Coronary artery (tissue), 2 donors: ENCODE data around the gene WWC2.

Experiments
- DNase-seq: peaks from one replicate; pipeline ENCODE4 v3.0.0-alpha.2; 2017; ENCODE audit warnings: low spot score
- H3K27ac ChIP-seq, 2 donors: fragments of 200-600 bp; sonication (generic); one replicate each; pipeline ENCODE4 v1.5.1; 2016 to 2019
- H3K4me3 ChIP-seq: fragments of 200-600 bp; sonication (generic); 2 replicates; pipeline ENCODE4 v1.5.1; 2016; ENCODE audit warnings: mild to moderate bottlenecking, moderate library complexity
- CTCF ChIP-seq: fragments of 200-600 bp; sonication (generic); IDR thresholded peaks from one replicate; pipeline ENCODE4 v1.5.1; 2019; ENCODE audit warnings: antibody characterized with exemption

The WWC2 gene

GRCh38 chr4:183171484-183172267 is 72.6 kb downstream of the WWC2 start:
- Histone ChIP-seq H3K4me3 (no peak overlapping the region), H3K27ac (no peak overlapping the region)
- DNase-seq: no peak
- TF ChIP-seq CTCF: no peak

DNA sequence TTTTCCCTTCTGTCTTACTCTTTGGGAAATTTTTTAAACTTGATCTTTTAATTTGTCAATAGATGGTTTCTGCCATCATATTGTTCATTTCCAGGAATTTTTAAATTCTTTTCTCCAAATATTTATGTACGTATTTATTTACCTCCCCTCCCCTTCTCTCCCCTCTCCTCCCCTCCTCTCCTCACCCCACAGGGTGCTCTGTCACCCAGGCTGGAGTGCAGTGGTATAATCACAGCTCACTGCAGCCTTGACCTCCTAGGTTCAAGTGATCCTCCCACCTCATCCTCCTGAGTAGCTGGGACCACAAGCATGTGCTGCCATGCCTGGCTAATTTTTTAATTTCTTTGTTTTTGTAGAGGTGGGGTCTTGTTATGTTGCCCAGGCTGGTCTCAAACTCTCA is 73.8 kb downstream of the WWC2 start:
- H3K4me3 ChIP-seq: no peak overlapping the region
- TF ChIP-seq CTCF: no peak
- no peak overlapping the region for H3K27ac ChIP-seq
- DNase-seq: no peak

- no peak for DNase-seq
- Histone ChIP-seq H3K27ac (no peak overlapping the region), H3K4me3 (peak overlapping the region; percentile 45)
- TF ChIP-seq CTCF: no peak
Observed at GRCh38 chr4:183173580-183174526, 74.8 kb downstream of the WWC2 start.

GRCh38 chr4:183175631-183176232 is 76.7 kb downstream of the WWC2 start:
- no peak overlapping the region for H3K27ac ChIP-seq
- DNase-seq: no peak
- no peak for TF ChIP-seq CTCF

DNA sequence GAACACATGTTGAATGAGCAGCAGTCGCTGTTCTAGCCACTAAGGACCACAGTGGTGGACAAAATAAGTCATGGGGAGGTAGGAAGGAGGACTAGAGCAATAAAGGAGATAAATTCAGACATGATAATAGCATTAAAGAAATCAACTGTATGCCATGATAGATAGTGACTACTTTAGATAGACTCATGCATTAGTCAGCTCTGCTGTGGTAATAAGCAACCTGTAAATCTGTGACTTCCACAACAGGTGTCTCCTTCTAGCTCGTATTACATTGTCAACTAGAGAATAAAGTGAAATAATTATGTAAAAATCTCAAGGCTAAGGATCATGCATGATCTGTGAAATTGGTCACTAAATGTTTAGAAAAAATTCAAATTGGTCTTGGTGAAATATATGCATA is 77.9 kb downstream of the WWC2 start:
- no peak for DNase-seq
- no peak for TF ChIP-seq CTCF
- Histone ChIP-seq H3K27ac (no peak overlapping the region), H3K4me3 (no peak overlapping the region)

More at GRCh38 chr4:183175631-183176232, 76.7 kb downstream of the WWC2 start:
- no peak overlapping the region for H3K4me3 ChIP-seq

GRCh38 chr4:183178201-183178600 is 79.1 kb downstream of the WWC2 start:
- no peak overlapping the region for H3K27ac ChIP-seq
- no peak for TF ChIP-seq CTCF
- no peak for DNase-seq
- no peak overlapping the region for H3K4me3 ChIP-seq
